Uterus (tissue), 4 donors: Measurements from ENCODE around the gene EXOC3L2. TPM values are rescaled to one million over a fixed set of nuclear protein-coding genes. Genes with fewer than 3 reads are reported as not detected.

Experiments used
- DNase-seq, 2 donors: peaks; one replicate each; pipeline ENCODE4 v3.0.0-alpha.2; 2019 to 2020
- H3K27ac ChIP-seq, 2 donors: fragments of 200-600 bp; sonication (generic); 1 replicate in 1 of 2; 2 replicates in 1 of 2; pipeline ENCODE4 v1.5.1; 2016 to 2018
- H3K27me3 ChIP-seq, 2 donors: fragments of 200-600 bp; sonication (generic); one replicate each; pipeline ENCODE4 v1.5.1; 2018 to 2019; ENCODE audit warnings: control low read depth in 1 of 2
- H3K36me3 ChIP-seq, 2 donors: fragments of 200-600 bp; sonication (generic); one replicate each; pipeline ENCODE4 v1.5.1; 2019; ENCODE audit warnings: control low read depth in 1 of 2
- H3K4me1 ChIP-seq, 2 donors: fragments of 200-600 bp; sonication (generic); one replicate each; pipeline ENCODE4 v1.5.1; 2018 to 2019; ENCODE audit warnings: control low read depth in 1 of 2
- H3K4me3 ChIP-seq, 2 donors: fragments of 200-600 bp; sonication (generic); 1 replicate in 1 of 2; 2 replicates in 1 of 2; pipeline ENCODE4 v1.5.1; 2018 to 2019; ENCODE audit warnings: mild to moderate bottlenecking in 1 of 2
- H3K9me3 ChIP-seq, 2 donors: fragments of 200-600 bp; sonication (generic); one replicate each; pipeline ENCODE4 v1.5.1; 2019; ENCODE audit warnings: control low read depth in 1 of 2
- CTCF ChIP-seq, 4 experiments: fragments of 200-600 bp in 2 of 4; fragments of 450-650 bp in 2 of 4; sonication (generic) in 2 of 4; IDR thresholded peaks; one replicate each; pipeline ENCODE4 v1.5.1; 2016 to 2019; ENCODE audit warnings: antibody characterized with exemption in 4 of 4, mild to moderate bottlenecking in 2 of 4, moderate library complexity in 1 of 4
- POLR2A ChIP-seq, 2 donors: fragments of 450-650 bp; IDR thresholded peaks; one replicate each; pipeline ENCODE4 v1.6.1; 2016; ENCODE audit warnings: antibody characterized with exemption in 2 of 2, mild to moderate bottlenecking in 1 of 2, moderate library complexity in 1 of 2
- intact Hi-C: fragments of 100-400 bp; cut with DNase I; formaldehyde crosslinking; loops from one replicate; pipeline ENCODE4 v1.15.1; 2023; ENCODE audit warnings: low total_unique reads
- total RNA-seq, 4 donors: library from RNA; depleted of rRNA in 3 of 4; stranded (reverse); fragments of >200 nt in 3 of 4; gene quantifications; one replicate each; pipeline versions ENCODE4 v1.1.0 to v1.2.4, GENCODE V29; 2014 to 2023
- donor health status: DM: yes; HTN: yes; CAD: no.

The EXOC3L2 gene
- total RNA-seq, 4 donors from 2014 or later = 2.4 to 7.2 (median 6.4) TPM

GRCh38 chr19:45283443-45284033 is 38.3 kb upstream of the EXOC3L2 start:
- Histone ChIP-seq H3K4me3 (no peak overlapping the region), H3K27me3 (no peaks in the 10 kb centered on the region), H3K36me3 (no peaks in the 10 kb centered on the region), H3K9me3 (no peaks in the 10 kb centered on the region), H3K27ac (no peak overlapping the region), H3K4me1 (no peaks in the 10 kb centered on the region)
- no peak for TF ChIP-seq CTCF (IDR thresholded peaks at IDR 0.05)
- TF ChIP-seq POLR2A (IDR thresholded peaks at IDR 0.05) = no peak
- intact Hi-C loops = no loop called here
- DNase-seq = no peak

- Histone ChIP-seq H3K9me3 (no peaks in the 10 kb centered on the region), H3K27ac (no peak overlapping the region), H3K36me3 (no peaks in the 10 kb centered on the region), H3K27me3 (no peaks in the 10 kb centered on the region), H3K4me3 (no peak overlapping the region), H3K4me1 (no peaks in the 10 kb centered on the region)
- DNase-seq = no peak
- TF ChIP-seq POLR2A (IDR thresholded peaks at IDR 0.05) = no peak
- no peak for TF ChIP-seq CTCF (IDR thresholded peaks at IDR 0.05)
- intact Hi-C loops = no loop called here
These were observed 35.3 kb upstream of the EXOC3L2 start for GRCh38 chr19:45280471-45280961.

- DNase-seq = no peak
- intact Hi-C loops = no loop called here
- TF ChIP-seq POLR2A (IDR thresholded peaks at IDR 0.05) = no peak
- TF ChIP-seq CTCF (IDR thresholded peaks at IDR 0.05) = no peak
- H3K27ac ChIP-seq = no peak overlapping the region
- no peaks in the 10 kb centered on the region for H3K9me3 ChIP-seq
- H3K36me3 ChIP-seq = no peaks in the 10 kb centered on the region
- H3K4me1 ChIP-seq = no peaks in the 10 kb centered on the region
- no peaks in the 10 kb centered on the region for H3K27me3 ChIP-seq
- H3K4me3 ChIP-seq = no peak overlapping the region
These were observed 34.5 kb upstream of the EXOC3L2 start for GRCh38 chr19:45279587-45280192.

- H3K4me3 ChIP-seq = no peak overlapping the region
- intact Hi-C loops = no loop called here
- TF ChIP-seq POLR2A (IDR thresholded peaks at IDR 0.05) (no peak), CTCF (IDR thresholded peaks at IDR 0.05) (no peak)
These were observed 32.9 kb upstream of the EXOC3L2 start for GRCh38 chr19:45278087-45278486.

GRCh38 chr19:45276284-45276687 is 31.1 kb upstream of the EXOC3L2 start:
- Histone ChIP-seq H3K36me3 (no peaks in the 10 kb centered on the region), H3K4me1 (no peaks in the 10 kb centered on the region), H3K27ac (no peak overlapping the region), H3K4me3 (no peak overlapping the region), H3K9me3 (no peaks in the 10 kb centered on the region), H3K27me3 (no peaks in the 10 kb centered on the region)
- intact Hi-C loops = no loop called here
- DNase-seq = no peak
- TF ChIP-seq CTCF (IDR thresholded peaks at IDR 0.05) (no peak), POLR2A (IDR thresholded peaks at IDR 0.05) (no peak)

More at GRCh38 chr19:45278087-45278486, 32.9 kb upstream of the EXOC3L2 start:
- Histone ChIP-seq H3K27me3 (no peaks in the 10 kb centered on the region), H3K4me1 (no peaks in the 10 kb centered on the region), H3K36me3 (no peaks in the 10 kb centered on the region), H3K27ac (no peak overlapping the region), H3K9me3 (no peaks in the 10 kb centered on the region)
- DNase-seq = no peak
